NCI-H510A treated with DMSO at 0.1 percent for 48 hours (cell line): ENCODE data around the gene BDH1.
A peak's percentile ranks its signal among the peaks of the same experiment; 100 is the strongest.

Experiments
- DNase-seq: peaks from one replicate; lab custom pipeline; 2025; lab: John Stamatoyannopoulos, UW

BDH1 gene

DNA sequence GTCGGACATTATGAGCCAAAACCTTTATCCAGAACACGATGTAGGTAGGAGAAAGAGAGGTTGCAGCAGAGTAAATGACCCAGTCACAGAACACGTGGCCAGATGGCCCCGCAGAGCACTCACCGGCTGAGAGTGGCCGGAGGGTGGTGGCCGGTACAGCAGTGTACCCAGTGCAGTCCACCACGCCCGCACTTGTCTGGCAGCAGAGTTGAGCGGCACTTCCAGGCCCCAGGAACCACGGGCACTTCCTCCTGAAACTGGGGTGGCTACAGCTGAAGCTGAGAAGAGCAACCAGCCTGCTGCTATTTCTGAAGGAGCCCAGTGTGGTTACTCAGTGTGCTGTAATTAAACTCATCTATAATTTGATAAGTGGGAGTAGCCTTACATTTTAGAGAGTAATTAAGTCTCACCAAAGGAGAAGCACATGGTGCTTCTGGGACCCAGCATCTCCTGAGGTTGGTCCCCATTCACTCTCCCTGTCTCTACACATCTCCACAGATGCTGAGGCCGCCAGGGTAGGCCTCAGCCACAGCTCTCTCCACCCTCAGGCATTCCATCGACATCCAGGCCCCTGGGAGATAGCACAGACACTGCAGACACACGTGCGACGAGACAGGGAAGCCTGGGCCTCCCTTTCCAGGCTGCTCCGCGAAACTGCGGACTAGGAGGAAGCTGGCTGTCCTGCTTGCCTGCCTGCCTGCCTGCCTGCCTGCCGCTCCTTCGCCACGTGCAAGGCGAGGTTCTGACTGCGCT lies 49.8 kb downstream of the BDH1 start:
- no peak for DNase-seq

DNA sequence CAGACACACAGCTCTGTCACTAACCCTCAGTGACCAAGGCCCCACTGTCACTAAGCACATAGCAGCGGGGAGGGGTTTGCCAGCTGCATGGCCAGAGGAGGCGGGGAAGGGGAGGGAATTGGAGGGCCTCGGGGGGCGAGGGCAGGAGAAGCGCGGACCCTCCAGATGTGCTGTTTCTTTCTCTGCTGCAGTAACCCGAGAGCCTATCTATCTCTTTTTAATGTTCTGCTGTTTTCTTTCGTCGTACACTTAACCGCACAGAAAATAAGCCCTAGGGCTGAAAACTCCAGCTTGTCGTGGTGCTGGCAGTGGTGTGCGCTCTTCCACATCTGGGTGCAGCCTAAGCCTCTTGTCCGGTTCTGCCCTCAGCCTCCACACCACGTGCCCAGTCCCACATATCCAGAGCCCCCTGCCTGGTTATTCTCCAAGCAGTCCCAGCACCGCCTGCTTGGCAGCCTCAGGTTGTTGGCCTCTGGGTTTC lies 51.1 kb downstream of the BDH1 start:
- no peak for DNase-seq

DNA sequence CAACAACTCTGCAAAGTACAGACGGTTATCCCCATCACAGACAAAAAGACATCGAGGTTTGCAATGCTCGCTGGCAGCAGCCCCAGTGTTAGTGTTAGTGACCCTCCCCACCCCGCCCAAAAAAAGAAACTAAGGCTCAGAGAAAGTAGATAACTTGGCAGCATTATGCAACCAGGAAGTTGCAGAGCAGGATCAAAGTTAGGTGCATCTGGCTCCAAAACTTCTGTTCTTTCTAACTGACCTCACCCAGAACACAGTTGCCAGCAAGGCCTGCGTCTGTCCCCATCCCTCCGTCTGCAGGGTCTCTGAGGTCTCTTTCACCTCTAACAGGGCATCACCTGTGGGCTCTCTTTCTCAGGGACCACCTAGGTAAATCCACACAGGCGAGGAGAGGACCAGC lies 51.5 kb downstream of the BDH1 start:
- no peak for DNase-seq

DNA sequence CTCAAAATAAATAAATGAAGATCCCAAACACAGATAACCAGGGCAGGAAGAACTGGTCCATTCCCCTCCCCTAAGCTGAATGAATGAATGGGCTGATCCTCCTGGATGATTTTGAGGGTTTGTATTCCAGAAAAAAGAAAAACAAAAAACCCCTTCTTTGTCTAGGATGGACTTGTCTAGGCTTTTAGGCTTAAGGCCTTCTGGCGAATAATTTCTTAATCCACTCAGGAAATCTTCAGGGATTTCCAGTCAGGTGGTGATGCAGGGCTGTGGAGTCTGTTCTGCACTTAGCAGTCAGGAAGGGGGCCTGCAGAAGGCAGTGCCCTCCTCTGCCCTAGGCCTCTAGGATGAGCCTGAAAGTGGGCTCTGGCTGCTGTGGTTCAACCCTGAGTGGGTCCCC lies 52.1 kb downstream of the BDH1 start:
- no peak for DNase-seq

- DNase-seq = peak; percentile 67
These were observed 53.7 kb downstream of the BDH1 start for GRCh38 chr3:197501879-197502620.

GRCh38 chr3:197501496-197501878 lies 54.3 kb downstream of the BDH1 start:
- no peak for DNase-seq

DNA sequence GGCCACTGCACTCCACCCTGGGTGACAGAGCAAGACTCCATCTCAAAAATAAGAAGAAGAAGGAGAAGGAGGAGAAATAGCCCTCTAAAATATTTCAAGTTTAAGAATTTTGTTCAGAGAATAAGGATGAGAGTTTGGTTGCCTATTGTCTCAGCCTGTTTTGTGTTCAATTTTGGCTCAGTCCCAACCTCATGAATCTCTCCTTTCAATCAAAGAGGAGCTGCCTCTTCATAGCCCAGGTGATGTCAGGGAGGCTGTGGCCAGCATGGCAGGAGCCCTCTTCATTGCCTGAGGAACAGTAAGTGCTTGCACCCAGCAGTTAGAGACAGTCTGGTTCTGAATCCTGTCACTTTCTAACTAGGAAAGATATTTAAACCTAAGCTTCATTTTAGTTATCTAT lies 55.0 kb downstream of the BDH1 start:
- DNase-seq = no peak

GRCh38 chr3:197499427-197499826 lies 56.3 kb downstream of the BDH1 start:
- DNase-seq = no peak

DNA sequence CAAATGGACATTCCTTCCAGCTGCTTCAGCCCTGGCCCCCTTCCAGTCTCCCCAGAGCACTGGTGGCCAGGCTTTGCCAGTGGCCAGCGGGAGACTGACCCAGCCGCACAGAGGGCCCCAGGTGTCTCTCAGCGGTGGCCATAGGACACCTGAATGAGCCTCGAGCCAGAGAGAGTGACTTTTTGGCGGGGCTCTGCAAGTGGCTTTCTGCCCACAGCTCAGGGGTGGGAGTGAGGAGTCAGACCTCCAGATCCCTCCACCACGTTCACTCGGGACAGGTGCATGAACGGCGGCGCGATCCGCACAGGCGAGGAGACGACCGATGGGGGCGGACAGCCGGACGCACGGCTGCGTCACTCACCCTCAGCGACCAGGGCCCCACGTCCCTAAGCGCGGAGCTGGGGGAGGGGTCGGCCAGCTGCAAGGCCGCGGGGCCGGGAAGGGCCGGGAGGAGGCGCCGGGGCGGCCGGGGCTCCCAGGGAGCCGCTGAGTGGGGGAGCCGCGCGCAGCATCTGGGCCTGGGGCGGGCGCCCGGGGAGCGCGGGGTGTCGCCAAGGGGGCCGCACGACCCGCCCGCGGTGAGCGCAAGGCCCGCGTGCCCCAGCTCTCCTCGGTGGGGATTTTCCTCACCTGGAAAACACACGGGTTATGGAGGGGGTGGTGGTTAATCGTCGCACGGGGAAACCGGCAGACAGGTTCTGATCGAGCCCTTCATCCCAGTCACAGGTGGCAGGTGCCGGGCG lies 57.1 kb downstream of the BDH1 start:
- DNase-seq = no peak

DNA sequence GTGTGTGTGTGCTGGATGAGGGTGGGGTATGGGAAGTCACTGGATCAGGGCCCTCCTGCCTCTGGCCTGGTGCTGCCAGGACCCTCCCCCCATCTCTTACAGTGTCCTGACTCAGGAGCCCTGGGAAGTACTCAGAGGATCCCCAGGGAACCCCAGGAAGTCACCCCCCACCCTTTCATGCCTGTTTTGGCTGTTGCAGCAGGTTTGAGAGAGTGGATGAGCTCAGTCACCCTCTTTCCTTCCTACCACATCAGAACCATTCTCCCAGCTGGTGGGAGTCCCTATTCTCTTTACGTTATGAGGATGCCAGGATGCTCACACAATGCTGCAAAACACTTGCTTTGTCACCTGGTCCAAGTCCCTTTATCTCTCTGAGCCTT lies 59.0 kb downstream of the BDH1 start:
- DNase-seq = no peak

DNA sequence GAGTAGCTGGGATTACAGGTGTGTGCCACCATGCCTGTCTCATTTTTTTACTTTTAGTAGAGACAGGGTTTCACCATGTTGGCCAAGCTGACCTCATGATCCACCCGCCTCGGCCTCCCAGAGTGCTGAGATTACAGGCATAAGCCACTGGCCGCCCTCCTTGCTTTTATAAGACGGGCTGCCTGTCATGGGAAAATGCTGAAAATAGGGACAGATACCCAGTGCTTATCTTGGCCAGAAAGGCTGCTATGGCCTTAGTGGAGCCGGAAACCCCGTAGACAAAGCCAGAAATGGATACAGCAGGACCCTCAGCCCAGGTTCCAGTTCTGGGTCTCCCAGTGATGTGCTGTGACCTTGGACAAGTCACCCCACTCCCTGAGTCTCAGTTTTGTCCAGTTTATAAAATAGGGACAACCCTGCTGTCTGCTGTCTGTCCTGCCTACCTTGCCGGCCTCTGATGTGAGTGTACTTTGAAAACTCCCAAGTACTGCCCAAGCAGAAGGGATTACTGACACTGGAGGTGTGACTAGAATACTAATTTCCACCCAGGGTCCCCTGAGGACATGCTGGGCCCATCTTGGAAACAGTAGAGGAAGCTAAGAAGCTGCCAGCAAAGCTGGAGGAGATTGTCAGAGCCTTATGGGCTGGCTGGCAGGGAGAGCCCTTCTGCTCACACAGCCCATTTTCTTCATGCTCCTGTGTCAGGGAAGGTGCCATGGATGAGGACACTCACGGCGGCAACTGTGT lies 59.6 kb downstream of the BDH1 start:
- DNase-seq = no peak

- no peak for DNase-seq
These were observed 60.3 kb downstream of the BDH1 start for GRCh38 chr3:197495499-197495898.

DNA sequence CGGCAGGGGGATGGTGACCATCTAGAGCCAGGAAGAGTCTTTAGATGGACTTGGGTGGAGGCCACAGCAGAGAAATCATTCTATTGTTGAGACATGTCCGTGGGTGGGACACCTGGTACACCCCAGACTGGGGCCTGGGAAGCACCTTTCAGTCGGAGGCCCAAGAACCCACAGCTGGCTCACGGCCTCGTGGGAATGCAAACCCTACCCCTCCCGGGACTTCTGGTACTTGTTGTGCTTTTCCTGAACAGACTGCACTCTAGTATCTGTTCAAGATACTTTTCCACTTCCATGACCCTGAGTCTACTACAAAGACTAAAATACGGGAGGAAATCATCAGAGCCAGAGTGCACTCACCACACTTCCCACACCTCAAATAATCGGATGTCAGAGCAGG lies 60.7 kb downstream of the BDH1 start:
- no peak for DNase-seq

- peak; percentile 7 for DNase-seq
These were observed 61.3 kb downstream of the BDH1 start for GRCh38 chr3:197494366-197495058.

GRCh38 chr3:197493049-197493448 lies 62.7 kb downstream of the BDH1 start:
- DNase-seq = no peak

DNA sequence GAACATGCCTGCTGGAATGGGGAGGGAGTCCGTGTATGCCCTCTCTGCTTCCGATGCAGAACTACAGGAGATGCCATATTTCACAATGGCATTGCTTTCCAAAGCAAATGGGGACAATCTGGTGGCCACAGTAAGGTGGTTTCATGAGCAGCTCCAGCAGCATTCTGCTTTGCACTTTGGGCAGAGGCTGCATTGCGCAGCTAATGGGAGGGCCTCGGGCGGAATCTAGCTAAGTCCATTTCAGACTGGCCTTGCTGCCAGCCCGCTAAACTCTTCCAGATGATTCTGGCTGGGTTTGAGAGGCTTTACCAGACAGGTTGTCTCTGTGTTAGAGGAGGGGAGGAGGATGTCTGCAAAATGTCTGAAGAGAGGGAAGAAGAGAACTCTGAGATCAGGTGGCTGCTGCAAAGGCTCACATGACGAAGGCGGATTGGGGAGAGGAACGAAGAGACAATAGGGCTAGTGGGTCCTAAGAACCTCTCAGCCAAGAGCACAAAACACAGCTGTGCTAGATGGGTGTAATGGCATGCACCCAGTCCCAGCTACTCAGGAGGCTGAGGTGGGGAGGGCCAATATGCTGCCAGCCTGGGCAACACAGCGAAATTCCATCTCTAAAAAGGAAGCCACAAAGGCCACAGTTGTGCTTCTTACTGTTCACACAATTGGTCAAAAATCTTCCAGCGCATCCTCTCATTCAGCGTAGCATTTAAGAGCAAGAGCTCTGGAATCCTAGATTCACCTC lies 63.7 kb downstream of the BDH1 start:
- DNase-seq = no peak

DNA sequence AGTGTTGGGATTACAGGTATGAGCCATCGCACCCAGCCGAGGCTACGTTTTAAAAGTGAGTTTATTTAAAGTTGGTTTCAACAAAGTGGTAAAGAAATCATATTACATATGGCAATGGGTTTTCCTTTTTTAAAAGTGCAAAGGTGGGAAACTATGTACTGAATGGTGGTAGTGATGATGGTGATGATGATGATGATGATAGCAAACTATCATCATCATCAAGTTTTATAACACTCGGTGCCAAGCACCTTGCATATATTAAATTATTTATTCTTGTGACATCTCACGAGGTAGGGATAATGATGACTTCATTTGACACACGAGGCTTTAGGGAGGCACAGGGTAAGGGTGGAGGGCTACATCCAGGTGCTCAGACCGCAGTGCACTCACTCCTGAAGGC lies 64.3 kb downstream of the BDH1 start:
- DNase-seq = no peak

GRCh38 chr3:197490098-197491058 lies 65.4 kb downstream of the BDH1 start:
- DNase-seq = no peak

GRCh38 chr3:197487911-197488391 lies 67.8 kb downstream of the BDH1 start:
- no peak for DNase-seq
